Measurements from ENCODE around the gene ABHD2.
"Not testable (repeated sequence)": the region's sequence is repeated elsewhere in the genome, so short reads cannot be mapped to it uniquely, and the experiment has no call there.

Gene ABHD2

GRCh38 chr15:89139613-89140499 lies 51.6 kb downstream of the ABHD2 start:
- DNase-seq = peak in 8 of 14 donors; percentile 24 to 72 (median 32)

- no peak for DNase-seq
These were observed 52.3 kb downstream of the ABHD2 start for GRCh38 chr15:89140595-89140994.

- not testable (repeated sequence) for DNase-seq
These were observed 52.9 kb downstream of the ABHD2 start for GRCh38 chr15:89141159-89141558.

- DNase-seq = no peak
These were observed 53.6 kb downstream of the ABHD2 start for GRCh38 chr15:89141885-89142284.

- no peak for DNase-seq
These were observed 54.2 kb downstream of the ABHD2 start for GRCh38 chr15:89142423-89142822.

- DNase-seq = no peak
These were observed 55.4 kb downstream of the ABHD2 start for GRCh38 chr15:89143503-89144162.

- no peak for DNase-seq
These were observed 56.2 kb downstream of the ABHD2 start for GRCh38 chr15:89144491-89144890.

- DNase-seq = no peak
These were observed 58.1 kb downstream of the ABHD2 start for GRCh38 chr15:89146366-89146765.

GRCh38 chr15:89148126-89148525 lies 59.9 kb downstream of the ABHD2 start:
- no peak for DNase-seq

GRCh38 chr15:89149501-89150101 lies 61.3 kb downstream of the ABHD2 start:
- no peak for DNase-seq

- DNase-seq = no peak
These were observed 62.0 kb downstream of the ABHD2 start for GRCh38 chr15:89150287-89150686.

- no peak for DNase-seq
These were observed 62.8 kb downstream of the ABHD2 start for GRCh38 chr15:89150762-89151664.

GRCh38 chr15:89155122-89155521 lies 66.9 kb downstream of the ABHD2 start:
- no peak for DNase-seq

GRCh38 chr15:89155656-89156055 lies 67.4 kb downstream of the ABHD2 start:
- DNase-seq = no peak

- no peak for DNase-seq
These were observed 68.8 kb downstream of the ABHD2 start for GRCh38 chr15:89157061-89157460.

GRCh38 chr15:89157918-89158564 lies 69.8 kb downstream of the ABHD2 start:
- DNase-seq = peak in 1 of 14 donors; percentile 85

GRCh38 chr15:89161666-89162065 lies 73.4 kb downstream of the ABHD2 start:
- DNase-seq = no peak

GRCh38 chr15:89163271-89164055 lies 75.2 kb downstream of the ABHD2 start:
- no peak for DNase-seq

- peak in 1 of 14 donors; percentile 68 for DNase-seq
These were observed 76.5 kb downstream of the ABHD2 start for GRCh38 chr15:89164712-89165211.

- DNase-seq = no peak
These were observed 77.4 kb downstream of the ABHD2 start for GRCh38 chr15:89165677-89166076.
